Bronchial epithelial cell (primary cell): ENCODE measurements around the gene GZMM. TPM values are rescaled to one million over a fixed set of nuclear protein-coding genes. Genes with fewer than 3 reads are reported as not detected.

ENCODE experiments used
- DNase-seq: peaks from one replicate; pipeline ENCODE4 v3.0.0-alpha.2; 2010; ENCODE audit warnings: low read depth
- FAIRE-seq: peaks from 2 replicates; lab custom pipeline; 2011; peaks lifted over from hg19 to GRCh38; lab: Jason Lieb, UNC
- H3K27me3 ChIP-seq: 2 replicates; pipeline ENCODE4 v1.5.1; 2011; ENCODE audit warnings: low read length; ENCODE audit not compliant: control insufficient read depth, insufficient read depth
- H3K36me3 ChIP-seq: 2 replicates; pipeline ENCODE4 v1.5.1; 2011; ENCODE audit warnings: low read length; ENCODE audit not compliant: control insufficient read depth, insufficient read depth
- H3K4me3 ChIP-seq: 2 replicates; pipeline ENCODE4 v1.5.1; 2011; ENCODE audit warnings: mild to moderate bottlenecking, low read depth, low read length, control low read depth
- total RNA-seq: library from RNA; depleted of rRNA; stranded (reverse); fragments of >200 nt; gene quantifications from 2 replicates; pipeline ENCODE4 v1.2.1, GENCODE V29; 2014
- TF ChIP-seq, protein P1 (sequence below): IDR thresholded peaks from 2 replicates; pipeline ENCODE4 v1.5.1; 2011; ENCODE audit warnings: mild to moderate bottlenecking, moderate library complexity, low read length, control low read depth, inconsistent platforms; ENCODE audit not compliant: insufficient read depth, severe bottlenecking

Gene GZMM
- total RNA-seq, 1 donor from 2014 or later: not detected

DNA sequence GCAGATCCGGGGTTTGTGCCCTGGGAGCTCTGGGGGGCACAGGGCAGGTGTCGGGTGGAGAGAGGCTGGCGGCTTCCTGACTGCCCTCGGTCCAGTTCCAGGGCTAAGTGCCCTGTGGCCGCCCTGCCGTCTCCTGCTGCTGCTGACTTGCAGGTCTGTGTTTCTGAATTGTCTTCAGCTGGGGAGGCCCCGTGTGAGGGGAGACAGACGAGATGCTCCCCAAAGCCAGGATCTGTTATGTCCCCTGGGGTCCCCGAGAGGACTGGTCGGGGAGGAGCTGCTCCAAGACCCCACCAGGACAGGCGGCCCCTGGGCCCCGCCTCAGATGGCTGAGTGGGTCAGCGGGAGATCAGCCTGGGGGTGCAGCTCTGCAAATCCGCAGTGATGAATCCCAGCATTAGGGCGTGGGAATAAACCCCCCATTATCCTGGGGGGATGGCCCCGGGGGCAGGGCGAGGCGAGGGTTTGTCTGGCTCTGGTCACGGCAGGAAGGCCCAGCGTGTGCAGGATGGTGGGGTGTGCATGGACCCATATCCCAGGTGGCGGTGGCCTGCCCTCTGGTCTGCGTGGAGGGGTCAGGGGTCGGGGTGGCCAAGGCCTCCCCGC, 50.5 kb downstream of the GZMM start:
- TF ChIP-seq, protein P1, sequence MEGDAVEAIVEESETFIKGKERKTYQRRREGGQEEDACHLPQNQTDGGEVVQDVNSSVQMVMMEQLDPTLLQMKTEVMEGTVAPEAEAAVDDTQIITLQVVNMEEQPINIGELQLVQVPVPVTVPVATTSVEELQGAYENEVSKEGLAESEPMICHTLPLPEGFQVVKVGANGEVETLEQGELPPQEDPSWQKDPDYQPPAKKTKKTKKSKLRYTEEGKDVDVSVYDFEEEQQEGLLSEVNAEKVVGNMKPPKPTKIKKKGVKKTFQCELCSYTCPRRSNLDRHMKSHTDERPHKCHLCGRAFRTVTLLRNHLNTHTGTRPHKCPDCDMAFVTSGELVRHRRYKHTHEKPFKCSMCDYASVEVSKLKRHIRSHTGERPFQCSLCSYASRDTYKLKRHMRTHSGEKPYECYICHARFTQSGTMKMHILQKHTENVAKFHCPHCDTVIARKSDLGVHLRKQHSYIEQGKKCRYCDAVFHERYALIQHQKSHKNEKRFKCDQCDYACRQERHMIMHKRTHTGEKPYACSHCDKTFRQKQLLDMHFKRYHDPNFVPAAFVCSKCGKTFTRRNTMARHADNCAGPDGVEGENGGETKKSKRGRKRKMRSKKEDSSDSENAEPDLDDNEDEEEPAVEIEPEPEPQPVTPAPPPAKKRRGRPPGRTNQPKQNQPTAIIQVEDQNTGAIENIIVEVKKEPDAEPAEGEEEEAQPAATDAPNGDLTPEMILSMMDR: no peak
- Histone ChIP-seq H3K4me3 (no peak overlapping the region), H3K36me3 (no peaks in the 10 kb centered on the region), H3K27me3 (peaks cover 2% of the 10 kb centered on the region)
- DNase-seq: no peak
- FAIRE-seq: no peak

DNA sequence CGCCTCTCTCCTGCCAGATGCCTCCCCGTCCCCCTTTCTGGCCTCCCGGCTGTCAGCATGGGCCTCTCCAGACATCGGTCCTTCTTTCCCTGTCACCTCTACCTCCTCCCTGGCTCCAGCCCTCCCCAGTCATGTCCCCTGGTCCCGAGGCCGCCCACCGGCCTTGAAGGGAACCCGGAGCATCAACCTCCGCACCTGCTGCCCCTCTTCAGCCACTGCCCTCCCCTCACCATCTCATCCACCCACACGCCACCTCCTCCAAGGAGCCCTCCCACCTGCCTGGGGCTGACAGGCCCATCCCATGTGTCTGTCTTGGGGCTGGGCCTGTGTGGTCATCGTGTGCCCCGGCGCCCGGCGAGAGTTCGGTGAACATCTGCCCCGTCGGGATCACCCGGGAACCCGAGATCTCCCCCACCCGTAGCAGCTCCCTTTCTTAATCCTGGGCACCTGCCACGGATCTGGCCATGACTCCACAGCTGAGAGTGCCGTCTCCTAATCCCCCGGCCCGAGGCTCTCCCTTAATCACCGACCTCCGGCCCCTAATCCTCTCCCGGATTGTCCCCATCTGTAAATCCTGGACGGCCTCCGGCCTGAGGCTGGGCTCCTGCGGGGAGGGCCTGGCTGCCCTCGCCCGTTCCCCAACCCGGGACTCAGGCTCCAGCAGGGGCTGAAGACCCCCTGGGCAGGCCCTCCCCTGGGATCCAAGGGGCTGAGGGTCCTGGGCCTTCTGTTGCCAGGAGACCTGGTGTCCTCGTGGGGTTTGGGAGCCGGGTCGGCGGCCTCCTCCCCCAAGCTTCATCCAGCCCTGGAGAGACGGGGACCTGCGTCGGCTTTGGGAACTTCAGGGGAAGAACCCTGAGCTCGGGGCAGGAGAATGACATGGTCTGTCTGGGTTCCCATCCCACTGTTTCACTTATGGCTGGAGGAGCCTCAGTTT, 51.7 kb downstream of the GZMM start:
- DNase-seq (no peak), FAIRE-seq (no peak)
- TF ChIP-seq, protein P1: no peak
- Histone ChIP-seq H3K4me3 (no peak overlapping the region), H3K27me3 (peaks cover 2% of the 10 kb centered on the region), H3K36me3 (no peaks in the 10 kb centered on the region)

DNA sequence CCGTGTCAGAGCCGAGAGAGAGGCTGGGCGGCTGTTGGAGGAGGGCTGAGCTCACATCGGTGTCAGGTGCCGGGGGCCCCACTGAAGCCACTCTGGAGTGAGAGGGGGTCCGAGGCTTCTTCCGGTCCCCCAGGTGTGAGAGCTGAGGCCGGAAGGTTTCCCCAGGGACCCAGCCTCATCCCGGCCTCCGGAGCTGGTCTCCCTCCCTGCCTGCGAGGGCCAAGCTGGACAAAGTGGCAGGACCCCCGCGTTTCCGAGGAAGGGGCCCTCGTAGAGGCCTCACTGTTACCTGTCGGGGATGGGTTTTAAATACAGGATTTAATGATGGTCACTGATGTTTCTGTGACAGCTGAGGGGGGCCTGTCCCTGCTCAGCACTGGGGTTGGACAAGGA, 52.4 kb downstream of the GZMM start:
- DNase-seq: no peak
- no peak for FAIRE-seq
- TF ChIP-seq, protein P1: no peak
- Histone ChIP-seq H3K27me3 (peaks cover 1% of the 10 kb centered on the region), H3K36me3 (no peaks in the 10 kb centered on the region), H3K4me3 (no peak overlapping the region)

DNA sequence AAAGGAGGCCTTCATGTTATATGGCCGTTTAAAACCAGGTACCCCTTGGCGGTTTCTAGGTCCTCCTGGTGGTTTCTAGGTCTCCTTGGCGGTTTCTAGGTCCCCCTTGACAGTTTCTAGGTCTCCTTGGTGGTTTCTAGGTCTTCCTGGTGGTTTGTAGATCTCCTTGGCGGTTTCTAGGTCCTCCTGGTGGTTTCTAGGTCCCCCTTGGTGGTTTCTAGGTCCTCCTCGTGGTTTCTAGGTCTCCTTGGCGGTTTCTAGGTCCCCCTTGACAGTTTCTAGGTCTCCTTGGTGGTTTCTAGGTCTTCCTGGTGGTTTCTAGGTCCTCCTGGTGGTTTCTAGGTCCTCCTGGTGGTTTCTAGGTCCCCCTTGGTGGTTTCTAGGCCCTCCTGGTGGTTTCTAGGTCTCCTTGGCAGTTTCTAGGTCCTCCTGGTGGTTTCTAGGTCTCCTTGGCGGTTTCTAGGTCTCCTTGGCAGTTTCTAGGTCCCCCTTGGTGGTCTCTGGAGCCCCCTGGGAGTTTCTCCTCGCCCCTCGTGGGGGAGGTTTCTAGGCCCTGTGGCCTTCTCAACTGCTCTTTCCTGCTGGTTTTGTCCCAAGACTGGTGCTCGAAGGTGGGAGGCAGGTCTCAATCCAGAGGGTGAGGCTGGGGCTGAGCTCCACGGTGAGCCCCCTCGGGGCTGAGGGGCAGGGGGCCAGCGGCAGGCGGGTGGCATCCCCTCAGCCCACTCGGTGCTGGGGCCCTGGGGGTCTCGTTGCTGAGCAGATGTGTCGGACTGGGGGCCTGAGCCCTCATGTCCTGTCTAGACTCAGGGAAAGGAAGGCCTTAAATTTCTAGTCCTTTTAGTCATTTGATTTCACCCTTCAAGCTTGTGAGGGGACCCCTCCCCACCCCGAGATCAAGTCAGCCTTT, 53.8 kb downstream of the GZMM start:
- DNase-seq: no peak
- H3K27me3 ChIP-seq: no peaks in the 10 kb centered on the region
- TF ChIP-seq, protein P1: no peak

More for the DNA sequence above, 53.8 kb downstream of the GZMM start:
- no peaks in the 10 kb centered on the region for H3K36me3 ChIP-seq
- FAIRE-seq: peak; percentile 28
- no peak overlapping the region for H3K4me3 ChIP-seq

Other genes starting within 250 kb of the GZMM start
- 19.0 and 19.6 TPM in 2 replicates for gene MIER2, start 199.3 kb upstream of the GZMM start, total RNA-seq
- gene C2CD4C, start 134.9 kb upstream of the GZMM start, total RNA-seq: 0.26 TPM in 2 replicates
- under 0.01 and 0.51 TPM in 2 replicates for gene SHC2, start 83.0 kb upstream of the GZMM start, total RNA-seq
- gene MADCAM1, start 47.6 kb upstream of the GZMM start, total RNA-seq: not detected in 2 replicates
- 16.8 and 23.2 TPM in 2 replicates for gene TPGS1, start 36.6 kb upstream of the GZMM start, total RNA-seq
- 143 and 169 TPM in 2 replicates for gene CDC34, start 12.3 kb upstream of the GZMM start, total RNA-seq
- gene BSG, start 28.5 kb downstream of the GZMM start, total RNA-seq: 349 and 369 TPM in 2 replicates
- under 0.01 and 0.51 TPM in 2 replicates for gene HCN2, start 45.8 kb downstream of the GZMM start, total RNA-seq
- 27.5 and 29.0 TPM in 2 replicates for gene POLRMT, start 89.5 kb downstream of the GZMM start, total RNA-seq
- not detected in 2 replicates for gene FGF22, start 95.8 kb downstream of the GZMM start, total RNA-seq
- 28.3 and 42.6 TPM in 2 replicates for gene RNF126, start 119.2 kb downstream of the GZMM start, total RNA-seq
- gene FSTL3, start 132.3 kb downstream of the GZMM start, total RNA-seq: 80.6 and 143 TPM in 2 replicates
- gene PRSS57, start 151.4 kb downstream of the GZMM start, total RNA-seq: not detected in 2 replicates
- gene PALM, start 164.9 kb downstream of the GZMM start, total RNA-seq: under 0.01 and 0.26 TPM in 2 replicates
- 105 and 138 TPM in 2 replicates for gene MISP, start 207.1 kb downstream of the GZMM start, total RNA-seq